Measurements from ENCODE around the gene ARHGAP42.
"Not testable (repeated sequence)": the region's sequence is repeated elsewhere in the genome, so short reads cannot be mapped to it uniquely, and the experiment has no call there.

- TF ChIP-seq POLR2AphosphoS5 (IDR thresholded peaks at IDR 0.05; ENCODE audit: borderline replicate concordance, low read depth, low read length); EZH2 (IDR thresholded peaks at IDR 0.05): not testable (repeated sequence)
These were observed 208.9 kb downstream of the ARHGAP42 start for GRCh38 chr11:100895976-100896375.

Measured in SK-N-MC (cell line).